Neural progenitor cell (in vitro differentiated cells): Measurements from ENCODE around the gene FMN1. TPM values are rescaled to one million over a fixed set of nuclear protein-coding genes. Genes with fewer than 3 reads are reported as not detected.

Experiments used
- DNase-seq: peaks from one replicate; pipeline ENCODE4 v3.0.0-alpha.2; 2016; ENCODE audit warnings: low spot score
- H2AFZ ChIP-seq: fragments of 200-600 bp; sonication (generic); replicated peaks from 2 replicates; pipeline ENCODE4 v1.6.1; 2016; ENCODE audit warnings: antibody characterized with exemption
- H3F3A ChIP-seq: fragments of 200-600 bp; sonication (generic); 2 replicates; pipeline ENCODE4 v1.6.1; 2016; ENCODE audit warnings: antibody characterized with exemption, low read depth
- H3K27ac ChIP-seq: fragments of 200-600 bp; sonication (generic); 2 replicates; pipeline ENCODE4 v1.5.1; 2016; ENCODE audit warnings: mild to moderate bottlenecking
- H3K27me3 ChIP-seq: fragments of 200-600 bp; sonication (generic); 2 replicates; pipeline ENCODE4 v1.6.1; 2016; ENCODE audit warnings: mild to moderate bottlenecking, moderate library complexity
- H3K36me3 ChIP-seq: fragments of 200-600 bp; sonication (generic); 2 replicates; pipeline ENCODE4 v1.5.1; 2016
- H3K4me1 ChIP-seq: fragments of 200-600 bp; sonication (generic); 2 replicates; pipeline ENCODE4 v1.6.1; 2016; ENCODE audit warnings: mixed run types
- H3K4me2 ChIP-seq: fragments of 200-600 bp; sonication (generic); 2 replicates; pipeline ENCODE4 v1.6.1; 2016
- H3K4me3 ChIP-seq: fragments of 200-600 bp; sonication (generic); 2 replicates; pipeline ENCODE4 v1.5.1; 2016
- H3K79me2 ChIP-seq: fragments of 200-600 bp; sonication (generic); 2 replicates; pipeline ENCODE4 v1.6.1; 2016; ENCODE audit warnings: low read depth
- H3K9ac ChIP-seq: fragments of 200-600 bp; sonication (generic); 2 replicates; pipeline ENCODE4 v1.6.1; 2016
- H3K9me3 ChIP-seq: fragments of 200-600 bp; sonication (generic); 2 replicates; pipeline ENCODE4 v1.5.1; 2016; ENCODE audit warnings: low read depth
- H4K20me1 ChIP-seq: fragments of 200-600 bp; sonication (generic); 2 replicates; pipeline ENCODE4 v1.6.1; 2016; ENCODE audit warnings: low read depth
- H3K27ac Mint-ChIP-seq: 3 replicates; pipeline ENCODE4 v1.8.0; 2021; ENCODE audit warnings: mixed read lengths
- H3K27me3 Mint-ChIP-seq: 2 replicates; pipeline ENCODE4 v1.8.0; 2022; ENCODE audit warnings: low read depth, mild to moderate bottlenecking, inconsistent platforms, moderate library complexity, mixed read lengths; ENCODE audit not compliant: insufficient read depth
- H3K36me3 Mint-ChIP-seq: 3 replicates; pipeline ENCODE4 v1.8.0; 2021; ENCODE audit warnings: mixed read lengths
- H3K4me1 Mint-ChIP-seq: 3 replicates; pipeline ENCODE4 v1.8.0; 2021; ENCODE audit warnings: mixed read lengths
- H3K4me3 Mint-ChIP-seq: 3 replicates; pipeline ENCODE4 v1.8.0; 2021; ENCODE audit warnings: mild to moderate bottlenecking, moderate library complexity, mixed read lengths
- H3K9me3 Mint-ChIP-seq: 3 replicates; pipeline ENCODE4 v1.8.0; 2020; ENCODE audit warnings: mixed read lengths
- CTCF ChIP-seq: fragments of 200-600 bp; sonication (generic); IDR thresholded peaks from 2 replicates; pipeline ENCODE4 v1.5.1; 2017; ENCODE audit warnings: antibody characterized with exemption, mild to moderate bottlenecking
- EZH2 ChIP-seq: fragments of 200-600 bp; sonication (generic); IDR thresholded peaks from 2 replicates; pipeline ENCODE4 v1.6.1; 2017; ENCODE audit warnings: antibody characterized with exemption, mild to moderate bottlenecking, moderate library complexity
- EZH2phosphoT487 ChIP-seq: fragments of 200-600 bp; sonication (generic); IDR thresholded peaks from 2 replicates; pipeline ENCODE4 v1.6.1; 2017; ENCODE audit warnings: antibody characterized with exemption
- total RNA-seq: library from RNA; depleted of rRNA; stranded (reverse); fragments of >200 nt; gene quantifications from 2 replicates; pipeline ENCODE4 v1.2.3, GENCODE V29; 2015; ENCODE audit warnings: low replicate concordance

The FMN1 gene
- total RNA-seq, 1 donor from 2014 or later = 5.7 TPM

GRCh38 chr15:32935139-32935538 lies 259.4 kb downstream of the FMN1 start:
- H3K27me3 Mint-ChIP-seq = no peaks in the 10 kb centered on the region
- no peak for DNase-seq
- H3K9ac ChIP-seq = no peak overlapping the region
- H3K27ac ChIP-seq = no peak overlapping the region
- no peaks in the 10 kb centered on the region for H3K79me2 ChIP-seq
- no peaks in the 10 kb centered on the region for H3F3A ChIP-seq
- TF ChIP-seq EZH2 (no peak), EZH2phosphoT487 (no peak), CTCF (no peak)
- no peaks in the 10 kb centered on the region for H3K4me1 Mint-ChIP-seq
- H3K4me2 ChIP-seq = no peak overlapping the region
- no peaks in the 10 kb centered on the region for H4K20me1 ChIP-seq
- H3K27me3 ChIP-seq = no peaks in the 10 kb centered on the region
- no peak overlapping the region for H3K4me3 Mint-ChIP-seq
- no peak overlapping the region for H3K4me3 ChIP-seq
- H3K36me3 ChIP-seq = peaks cover 6% of the 10 kb centered on the region
- H2AFZ ChIP-seq = no peak overlapping the region
- no peaks in the 10 kb centered on the region for H3K4me1 ChIP-seq
- peaks cover 5% of the 10 kb centered on the region for H3K9me3 ChIP-seq
- H3K27ac Mint-ChIP-seq = no peak overlapping the region
- H3K36me3 Mint-ChIP-seq = peaks cover 2% of the 10 kb centered on the region
- peaks cover 22% of the 10 kb centered on the region for H3K9me3 Mint-ChIP-seq

- H3K27me3 ChIP-seq = no peaks in the 10 kb centered on the region
- Mint-ChIP-seq H3K9me3 (peaks cover 22% of the 10 kb centered on the region), H3K4me1 (no peaks in the 10 kb centered on the region), H3K27me3 (no peaks in the 10 kb centered on the region), H3K36me3 (peaks cover 2% of the 10 kb centered on the region), H3K4me3 (no peak overlapping the region), H3K27ac (no peak overlapping the region)
- H3K36me3 ChIP-seq = peaks cover 7% of the 10 kb centered on the region
- no peak overlapping the region for H3K9ac ChIP-seq
- no peaks in the 10 kb centered on the region for H3F3A ChIP-seq
- H3K27ac ChIP-seq = no peak overlapping the region
- H3K4me3 ChIP-seq = no peak overlapping the region
- H4K20me1 ChIP-seq = no peaks in the 10 kb centered on the region
- DNase-seq = no peak
- peaks cover 5% of the 10 kb centered on the region for H3K9me3 ChIP-seq
- no peaks in the 10 kb centered on the region for H3K79me2 ChIP-seq
- no peak overlapping the region for H3K4me2 ChIP-seq
- peaks cover 3% of the 10 kb centered on the region for H3K4me1 ChIP-seq
- no peak overlapping the region for H2AFZ ChIP-seq
- TF ChIP-seq CTCF (no peak), EZH2 (no peak), EZH2phosphoT487 (no peak)
Observed at GRCh38 chr15:32933236-32933635, 261.3 kb downstream of the FMN1 start.

- no peak for DNase-seq
- Mint-ChIP-seq H3K27me3 (no peaks in the 10 kb centered on the region), H3K4me3 (no peak overlapping the region), H3K4me1 (no peaks in the 10 kb centered on the region), H3K27ac (no peak overlapping the region), H3K36me3 (no peaks in the 10 kb centered on the region), H3K9me3 (peaks cover 14% of the 10 kb centered on the region)
- Histone ChIP-seq H3K27me3 (no peaks in the 10 kb centered on the region), H3K9ac (no peak overlapping the region), H3K4me3 (no peak overlapping the region), H3K9me3 (peaks cover 5% of the 10 kb centered on the region), H3K79me2 (no peaks in the 10 kb centered on the region), H3K4me2 (no peak overlapping the region), H3K36me3 (peaks cover 7% of the 10 kb centered on the region), H3F3A (no peaks in the 10 kb centered on the region), H3K4me1 (peaks cover 3% of the 10 kb centered on the region), H4K20me1 (no peaks in the 10 kb centered on the region), H3K27ac (no peak overlapping the region), H2AFZ (no peak overlapping the region)
- no peak for TF ChIP-seq EZH2phosphoT487
- no peak for TF ChIP-seq CTCF
Observed at GRCh38 chr15:32928876-32929275, 265.6 kb downstream of the FMN1 start.
